Right hindlimb (tissue), 1 donor: ENCODE data around the gene FGFRL1.

Source experiments
- DNase-seq: peaks from one replicate; pipeline ENCODE4 v3.0.0-alpha.2; 2018

Gene FGFRL1

GRCh38 chr4:1009542-1010394 is 1.7 kb upstream of the FGFRL1 start:
- DNase-seq: peak; percentile 81

GRCh38 chr4:1010395-1011021 is 918 bp upstream of the FGFRL1 start:
- peak; percentile 70 for DNase-seq

- no peak for DNase-seq
Observed at GRCh38 chr4:1011666-1012033, 224 bp downstream of the FGFRL1 start.

GRCh38 chr4:1012034-1012739 is 761 bp downstream of the FGFRL1 start:
- DNase-seq: peak; percentile 67

GRCh38 chr4:1013225-1014073 is 2.0 kb downstream of the FGFRL1 start:
- no peak for DNase-seq

GRCh38 chr4:1014291-1015167 is 3.1 kb downstream of the FGFRL1 start:
- DNase-seq: peak; percentile 75

- DNase-seq: no peak
Observed at GRCh38 chr4:1015179-1015578, 3.8 kb downstream of the FGFRL1 start.

GRCh38 chr4:1015746-1016145 is 4.3 kb downstream of the FGFRL1 start:
- DNase-seq: no peak

- no peak for DNase-seq
Observed at GRCh38 chr4:1017211-1017610, 5.8 kb downstream of the FGFRL1 start.

- no peak for DNase-seq
Observed at GRCh38 chr4:1017706-1018105, 6.3 kb downstream of the FGFRL1 start.

- no peak for DNase-seq
Observed at GRCh38 chr4:1018147-1019020, 7.0 kb downstream of the FGFRL1 start.

GRCh38 chr4:1019320-1019719 is 7.9 kb downstream of the FGFRL1 start:
- no peak for DNase-seq

GRCh38 chr4:1019729-1020470 is 8.5 kb downstream of the FGFRL1 start:
- no peak for DNase-seq

GRCh38 chr4:1021386-1022050 is 10.1 kb downstream of the FGFRL1 start:
- no peak for DNase-seq

GRCh38 chr4:1022051-1022738 is 10.8 kb downstream of the FGFRL1 start:
- no peak for DNase-seq

GRCh38 chr4:1022739-1023066 is 11.3 kb downstream of the FGFRL1 start:
- no peak for DNase-seq

- DNase-seq: no peak
Observed at GRCh38 chr4:1023075-1023640, 11.7 kb downstream of the FGFRL1 start.

- no peak for DNase-seq
Observed at GRCh38 chr4:1023895-1024740, 12.7 kb downstream of the FGFRL1 start.
